HUES6 (cell line): ENCODE measurements around the gene ZRANB2.
A peak's percentile ranks its signal among the peaks of the same experiment; 100 is the strongest.

Experiments
- H3K27ac ChIP-seq: 2 replicates; pipeline ENCODE4 v1.7.0; 2013; ENCODE audit warnings: low read depth, mild to moderate bottlenecking, low read length, inconsistent platforms
- H3K27me3 ChIP-seq: 2 replicates; pipeline ENCODE4 v1.6.1; 2013; ENCODE audit warnings: low read length; ENCODE audit not compliant: control insufficient read depth, insufficient read depth
- H3K36me3 ChIP-seq: 2 replicates; pipeline ENCODE4 v1.6.1; 2013; ENCODE audit warnings: low read length; ENCODE audit not compliant: control insufficient read depth, insufficient read depth
- H3K4me1 ChIP-seq: 2 replicates; pipeline ENCODE4 v1.6.1; 2013; ENCODE audit warnings: low read length; ENCODE audit not compliant: control insufficient read depth, insufficient read depth
- H3K4me3 ChIP-seq: 2 replicates; pipeline ENCODE4 v1.5.1; 2013; ENCODE audit warnings: low read depth, low read length
- H3K9ac ChIP-seq: one replicate; pipeline ENCODE4 v1.6.1; 2013; ENCODE audit warnings: mild to moderate bottlenecking, low read length
- H3K9me3 ChIP-seq: 2 replicates; pipeline ENCODE4 v1.6.1; 2013; ENCODE audit warnings: low read depth, low read length; ENCODE audit not compliant: control insufficient read depth, insufficient read depth

ZRANB2 gene

DNA sequence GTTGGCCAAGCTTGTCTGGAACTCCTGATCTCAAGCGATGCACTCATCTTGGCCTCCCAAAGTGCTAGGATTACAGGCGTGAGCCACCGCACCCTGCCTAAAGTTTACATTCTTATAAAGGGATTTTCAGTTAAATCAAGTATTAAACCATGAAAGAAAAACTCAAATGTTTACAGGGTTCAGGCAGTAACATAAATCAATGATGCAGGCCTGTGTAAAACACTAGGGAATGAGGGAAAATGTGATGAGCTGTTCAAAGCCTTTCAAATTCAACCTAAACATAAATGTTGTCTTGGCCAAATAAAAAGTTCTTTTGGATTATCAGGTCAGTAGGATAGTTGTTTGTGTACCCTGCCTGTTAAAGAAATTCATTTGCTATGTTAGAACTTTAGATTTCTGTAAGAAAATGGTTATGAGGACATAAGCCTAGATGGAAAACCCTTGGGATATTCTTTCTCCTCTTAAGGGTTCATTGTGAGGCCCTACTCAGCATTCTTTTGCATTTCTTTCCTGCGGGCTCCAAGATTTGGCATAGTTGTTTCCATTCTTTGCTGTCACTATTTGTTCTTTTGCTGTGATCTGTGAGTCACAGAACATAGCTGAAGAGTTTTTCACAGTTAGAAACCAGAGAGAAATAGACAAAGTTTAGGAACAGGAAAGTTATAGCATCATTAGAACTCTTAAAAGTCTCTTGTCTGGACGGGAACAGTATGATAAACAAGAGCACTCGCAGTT lies 8.9 kb upstream of the ZRANB2 start:
- H3K9me3 ChIP-seq = no peaks in the 10 kb centered on the region
- H3K27ac ChIP-seq = no peak overlapping the region
- 0 out of 2 replicates have a peak, but pooled peaks cover 8% of the 10 kb centered on the region for H3K27me3 ChIP-seq
- no peaks in the 10 kb centered on the region for H3K4me1 ChIP-seq
- H3K36me3 ChIP-seq = no peaks in the 10 kb centered on the region
- H3K4me3 ChIP-seq = no peak overlapping the region
- no peak overlapping the region for H3K9ac ChIP-seq

GRCh38 chr1:71088645-71089287 lies 7.9 kb upstream of the ZRANB2 start:
- Histone ChIP-seq H3K4me3 (no peak overlapping the region), H3K27me3 (peaks cover 11% of the 10 kb centered on the region; the same call in 1 of the 2 replicates), H3K9ac (no peak overlapping the region), H3K36me3 (no peaks in the 10 kb centered on the region), H3K9me3 (no peaks in the 10 kb centered on the region), H3K4me1 (no peaks in the 10 kb centered on the region), H3K27ac (no peak overlapping the region)

DNA sequence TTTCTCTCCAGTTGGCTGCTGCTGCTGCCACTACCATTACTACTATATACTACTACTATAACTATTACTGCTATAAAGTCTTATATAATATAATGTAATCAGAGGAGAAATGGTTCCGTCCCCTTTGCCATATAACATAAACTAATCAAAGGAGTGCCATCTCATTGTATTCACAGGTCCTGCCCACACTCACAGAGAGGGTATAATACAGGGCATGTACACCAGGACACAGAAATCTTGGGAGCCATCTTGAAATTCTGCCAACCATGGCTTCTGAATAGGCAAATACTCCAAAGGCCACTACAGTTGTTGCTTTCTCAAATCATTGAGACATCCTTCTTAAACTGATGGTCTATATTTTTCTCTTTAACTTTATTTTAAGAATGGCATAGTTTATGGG lies 6.9 kb upstream of the ZRANB2 start:
- Histone ChIP-seq H3K27ac (no peak overlapping the region), H3K9me3 (no peaks in the 10 kb centered on the region), H3K36me3 (no peaks in the 10 kb centered on the region), H3K4me1 (no peaks in the 10 kb centered on the region), H3K9ac (no peak overlapping the region), H3K4me3 (no peak overlapping the region), H3K27me3 (peaks cover 15% of the 10 kb centered on the region; the same call in 1 of the 2 replicates)

DNA sequence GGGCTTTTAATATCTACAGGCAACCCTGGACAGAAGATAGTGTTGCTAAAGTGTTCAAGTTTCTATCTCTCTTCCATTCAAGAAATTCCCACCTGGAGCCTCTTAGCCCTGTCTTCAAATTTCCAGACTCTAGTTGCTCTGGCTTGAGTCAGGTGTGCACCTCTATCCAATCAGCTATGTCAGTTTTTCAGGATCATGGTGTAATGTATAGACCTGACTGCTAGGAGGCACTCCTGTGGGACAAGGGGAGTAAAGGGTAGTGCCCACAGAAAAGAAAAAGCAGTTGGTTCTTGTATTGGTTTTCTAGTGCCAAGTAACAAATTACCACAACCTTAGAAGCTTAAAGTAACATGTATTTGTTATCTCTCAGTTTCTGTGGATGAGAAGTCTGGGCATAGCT lies 6.2 kb upstream of the ZRANB2 start:
- H3K9ac ChIP-seq = no peak overlapping the region
- H3K4me1 ChIP-seq = no peaks in the 10 kb centered on the region
- H3K27me3 ChIP-seq = peaks cover 20% of the 10 kb centered on the region; the same call in 1 of the 2 replicates
- H3K36me3 ChIP-seq = no peaks in the 10 kb centered on the region
- no peak overlapping the region for H3K4me3 ChIP-seq
- H3K9me3 ChIP-seq = no peaks in the 10 kb centered on the region
- no peak overlapping the region for H3K27ac ChIP-seq

DNA sequence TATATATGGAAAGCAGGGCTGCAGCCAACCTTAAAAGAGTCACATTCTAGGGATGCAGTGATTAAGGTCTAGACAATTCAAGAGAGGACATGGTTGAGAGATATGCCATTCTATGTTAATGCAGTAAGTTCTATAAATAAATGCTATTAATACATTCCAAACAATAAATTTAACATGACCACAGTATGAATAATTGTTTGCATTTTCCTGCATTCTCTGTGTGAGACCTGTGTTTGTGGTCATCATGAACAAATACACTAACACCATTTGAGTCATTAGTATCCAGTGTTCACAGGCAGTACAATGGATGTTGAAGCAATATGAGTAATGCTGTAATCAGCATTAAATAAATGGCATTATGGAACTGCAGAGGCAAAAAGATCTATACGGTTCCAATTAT lies 5.5 kb upstream of the ZRANB2 start:
- Histone ChIP-seq H3K27ac (no peak overlapping the region), H3K4me3 (no peak overlapping the region), H3K36me3 (no peaks in the 10 kb centered on the region), H3K9me3 (no peaks in the 10 kb centered on the region), H3K4me1 (no peaks in the 10 kb centered on the region), H3K27me3 (peaks cover 20% of the 10 kb centered on the region; the same call in 1 of the 2 replicates), H3K9ac (no peak overlapping the region)

- Histone ChIP-seq H3K27ac (no peak overlapping the region), H3K4me3 (no peak overlapping the region), H3K9me3 (no peaks in the 10 kb centered on the region), H3K36me3 (peaks cover 2% of the 10 kb centered on the region), H3K4me1 (peaks cover 9% of the 10 kb centered on the region), H3K9ac (no peak overlapping the region), H3K27me3 (peaks cover 20% of the 10 kb centered on the region; the same call in 1 of the 2 replicates)
Measured at GRCh38 chr1:71083271-71083670, 2.4 kb upstream of the ZRANB2 start.

DNA sequence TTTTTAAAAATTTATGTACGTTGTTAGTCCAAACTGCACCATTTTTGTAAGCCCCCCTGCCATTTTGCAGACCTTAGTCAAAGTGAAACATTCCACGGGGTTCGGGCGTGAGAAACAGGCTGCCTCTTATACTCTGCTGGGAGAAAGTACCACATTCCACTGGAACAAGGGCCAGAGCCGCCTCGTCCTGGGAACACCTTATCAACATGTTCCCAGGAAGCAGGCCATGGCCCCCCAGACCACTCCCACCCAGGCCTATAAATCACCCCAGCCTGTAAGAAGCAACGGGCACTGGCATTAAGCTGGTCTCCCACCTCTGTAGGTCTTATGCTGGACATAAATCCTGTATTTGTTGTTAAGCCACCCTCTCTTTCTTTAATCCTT lies 854 bp upstream of the ZRANB2 start:
- H3K27me3 ChIP-seq = peaks cover 20% of the 10 kb centered on the region; the same call in 1 of the 2 replicates
- peak overlapping the region; percentile 0 for H3K9ac ChIP-seq
- H3K36me3 ChIP-seq = peaks cover 17% of the 10 kb centered on the region
- 0 out of 2 replicates have a peak overlapping the region, but pooled peaks have one; percentile 90 for H3K27ac ChIP-seq
- no peaks in the 10 kb centered on the region for H3K9me3 ChIP-seq
- peaks cover 9% of the 10 kb centered on the region for H3K4me1 ChIP-seq
- peak overlapping the region; percentile 89 for H3K4me3 ChIP-seq

DNA sequence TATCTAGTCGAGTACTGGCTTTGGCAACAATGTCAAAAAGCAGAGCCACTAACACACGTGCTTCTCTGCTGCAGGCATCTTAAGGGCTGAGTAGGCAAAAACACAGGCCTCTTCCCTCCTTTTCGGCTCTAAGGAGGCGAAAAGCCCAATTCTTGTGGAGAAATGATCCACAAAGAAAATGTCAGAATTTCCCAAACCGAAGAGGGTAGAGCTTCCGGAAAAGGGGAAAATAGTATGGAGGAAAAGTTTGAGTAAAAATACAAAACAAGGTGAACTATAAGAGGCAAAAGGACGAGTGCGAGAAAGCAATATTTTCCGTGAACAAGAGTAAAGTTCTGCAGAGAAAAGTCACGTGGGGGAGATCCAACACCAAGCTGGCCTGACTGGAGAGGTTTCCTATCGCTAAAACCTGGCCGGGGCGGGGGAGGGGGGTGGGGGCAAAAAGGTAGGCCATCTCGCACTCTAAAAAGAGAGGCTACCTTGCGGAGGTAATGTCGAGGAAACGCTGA lies 551 bp downstream of the ZRANB2 start:
- peaks cover 12% of the 10 kb centered on the region; the same call in 1 of the 2 replicates for H3K27me3 ChIP-seq
- H3K9me3 ChIP-seq = no peaks in the 10 kb centered on the region
- H3K27ac ChIP-seq = peak overlapping the region; percentile 90; the same call in 1 of the 2 replicates
- H3K9ac ChIP-seq = peak overlapping the region; percentile 97
- peaks cover 31% of the 10 kb centered on the region for H3K36me3 ChIP-seq
- peak overlapping the region; percentile 89 for H3K4me3 ChIP-seq
- H3K4me1 ChIP-seq = peaks cover 9% of the 10 kb centered on the region

DNA sequence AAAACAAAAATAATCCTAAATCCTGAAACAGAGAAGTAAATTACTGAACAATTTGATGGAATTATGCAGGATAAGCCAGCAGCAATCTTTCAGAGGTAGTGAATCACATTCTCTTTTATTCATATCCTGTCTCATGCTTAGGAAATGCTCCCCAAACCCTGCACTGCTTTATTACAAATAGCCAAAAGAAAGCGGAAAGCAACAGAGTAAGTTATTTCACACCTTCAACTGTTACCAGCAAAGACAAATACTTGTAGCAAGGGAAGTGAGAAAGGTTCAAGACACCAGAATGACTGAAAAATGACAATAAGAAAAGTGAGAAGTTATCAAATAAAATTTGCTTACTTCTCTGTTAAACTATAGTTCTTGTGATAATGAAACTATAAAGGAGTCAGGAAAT lies 6.2 kb downstream of the ZRANB2 start:
- Histone ChIP-seq H3K27ac (no peak overlapping the region), H3K36me3 (peaks cover 83% of the 10 kb centered on the region), H3K27me3 (no peaks in the 10 kb centered on the region), H3K9me3 (no peaks in the 10 kb centered on the region), H3K9ac (no peak overlapping the region), H3K4me3 (no peak overlapping the region), H3K4me1 (peaks cover 8% of the 10 kb centered on the region)

GRCh38 chr1:71072273-71072672 lies 8.6 kb downstream of the ZRANB2 start:
- H3K4me1 ChIP-seq = no peaks in the 10 kb centered on the region
- peaks cover 95% of the 10 kb centered on the region for H3K36me3 ChIP-seq
- no peak overlapping the region for H3K4me3 ChIP-seq
- no peaks in the 10 kb centered on the region for H3K9me3 ChIP-seq
- no peak overlapping the region for H3K27ac ChIP-seq
- H3K27me3 ChIP-seq = no peaks in the 10 kb centered on the region
- no peak overlapping the region for H3K9ac ChIP-seq

DNA sequence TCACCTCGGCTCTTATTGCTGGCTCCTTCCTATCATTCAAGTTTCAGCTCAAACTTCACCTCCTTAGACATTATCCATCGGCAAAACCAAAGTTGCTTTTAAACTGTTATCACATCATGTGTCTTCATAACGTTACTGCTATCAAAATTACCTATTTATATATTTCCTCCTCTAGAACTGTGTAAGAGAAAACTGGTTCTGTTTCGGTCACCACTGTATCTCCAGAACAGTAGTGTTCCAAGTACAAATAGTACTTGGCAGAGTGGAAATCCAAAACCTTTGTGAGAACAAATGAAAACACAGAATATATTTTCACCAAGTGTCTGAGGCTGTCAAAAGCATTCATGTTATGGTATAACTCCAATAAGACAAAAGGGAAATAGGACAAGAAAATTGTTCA lies 9.1 kb downstream of the ZRANB2 start:
- Histone ChIP-seq H3K36me3 (peaks cover 96% of the 10 kb centered on the region), H3K27me3 (no peaks in the 10 kb centered on the region), H3K4me1 (no peaks in the 10 kb centered on the region), H3K27ac (no peak overlapping the region), H3K9ac (no peak overlapping the region), H3K9me3 (no peaks in the 10 kb centered on the region), H3K4me3 (no peak overlapping the region)
